ENCODE results near the gene TUBGCP2. TPM values are rescaled to one million over a fixed set of nuclear protein-coding genes. Genes with fewer than 3 reads are reported as not detected.

TUBGCP2 gene
- total RNA-seq, 1 donor, result 66.9 TPM

GRCh38 chr10:133318494-133319127 is 9.9 kb upstream of the TUBGCP2 start:
- peak overlapping the region; percentile 57 for H3K4me3 ChIP-seq (ENCODE audit: low read depth, low read length)
- DNase-seq (ENCODE audit: low read depth), result peak; percentile 58
- TF ChIP-seq, protein P1, sequence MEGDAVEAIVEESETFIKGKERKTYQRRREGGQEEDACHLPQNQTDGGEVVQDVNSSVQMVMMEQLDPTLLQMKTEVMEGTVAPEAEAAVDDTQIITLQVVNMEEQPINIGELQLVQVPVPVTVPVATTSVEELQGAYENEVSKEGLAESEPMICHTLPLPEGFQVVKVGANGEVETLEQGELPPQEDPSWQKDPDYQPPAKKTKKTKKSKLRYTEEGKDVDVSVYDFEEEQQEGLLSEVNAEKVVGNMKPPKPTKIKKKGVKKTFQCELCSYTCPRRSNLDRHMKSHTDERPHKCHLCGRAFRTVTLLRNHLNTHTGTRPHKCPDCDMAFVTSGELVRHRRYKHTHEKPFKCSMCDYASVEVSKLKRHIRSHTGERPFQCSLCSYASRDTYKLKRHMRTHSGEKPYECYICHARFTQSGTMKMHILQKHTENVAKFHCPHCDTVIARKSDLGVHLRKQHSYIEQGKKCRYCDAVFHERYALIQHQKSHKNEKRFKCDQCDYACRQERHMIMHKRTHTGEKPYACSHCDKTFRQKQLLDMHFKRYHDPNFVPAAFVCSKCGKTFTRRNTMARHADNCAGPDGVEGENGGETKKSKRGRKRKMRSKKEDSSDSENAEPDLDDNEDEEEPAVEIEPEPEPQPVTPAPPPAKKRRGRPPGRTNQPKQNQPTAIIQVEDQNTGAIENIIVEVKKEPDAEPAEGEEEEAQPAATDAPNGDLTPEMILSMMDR (IDR thresholded peaks at IDR 0.05; ENCODE audit: insufficient read depth, low read depth, low read length), result peak; percentile 79

DNA sequence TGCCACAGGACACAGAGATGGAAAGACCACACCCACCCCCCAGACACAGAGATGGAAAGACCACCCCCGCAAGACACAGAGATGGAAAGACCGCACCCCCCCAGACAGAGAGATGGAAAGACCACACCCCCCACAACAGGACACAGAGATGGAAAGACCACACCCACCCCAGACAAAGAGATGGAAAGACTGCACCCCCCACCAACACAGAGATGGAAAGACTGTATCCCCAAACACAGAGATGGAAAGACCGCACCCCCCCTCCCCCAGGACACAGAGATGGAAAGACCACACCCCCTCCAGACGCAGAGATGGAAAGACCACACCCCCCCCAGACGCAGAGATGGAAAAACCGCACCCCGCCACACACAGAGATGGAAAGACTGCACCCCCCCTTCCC is 8.1 kb upstream of the TUBGCP2 start:
- no peak overlapping the region for H3K4me3 ChIP-seq (ENCODE audit: low read depth, low read length)
- TF ChIP-seq, protein P1 (IDR thresholded peaks at IDR 0.05; ENCODE audit: insufficient read depth, low read depth, low read length), result no peak
- DNase-seq (ENCODE audit: low read depth), result no peak

GRCh38 chr10:133316266-133316665 is 7.6 kb upstream of the TUBGCP2 start:
- DNase-seq (ENCODE audit: low read depth), result no peak
- H3K4me3 ChIP-seq (ENCODE audit: low read depth, low read length), result no peak overlapping the region
- TF ChIP-seq, protein P1 (IDR thresholded peaks at IDR 0.05; ENCODE audit: insufficient read depth, low read depth, low read length), result no peak

- no peak for DNase-seq (ENCODE audit: low read depth)
- H3K4me3 ChIP-seq (ENCODE audit: low read depth, low read length), result no peak overlapping the region
- TF ChIP-seq, protein P1 (IDR thresholded peaks at IDR 0.05; ENCODE audit: insufficient read depth, low read depth, low read length), result no peak
Measured at GRCh38 chr10:133315847-133316246, 7.2 kb upstream of the TUBGCP2 start.

- H3K4me3 ChIP-seq (ENCODE audit: low read depth, low read length), result no peak overlapping the region
- peak; percentile 19 for DNase-seq (ENCODE audit: low read depth)
- TF ChIP-seq, protein P1 (IDR thresholded peaks at IDR 0.05; ENCODE audit: insufficient read depth, low read depth, low read length), result no peak
Measured at GRCh38 chr10:133314911-133315310, 6.2 kb upstream of the TUBGCP2 start.

DNA sequence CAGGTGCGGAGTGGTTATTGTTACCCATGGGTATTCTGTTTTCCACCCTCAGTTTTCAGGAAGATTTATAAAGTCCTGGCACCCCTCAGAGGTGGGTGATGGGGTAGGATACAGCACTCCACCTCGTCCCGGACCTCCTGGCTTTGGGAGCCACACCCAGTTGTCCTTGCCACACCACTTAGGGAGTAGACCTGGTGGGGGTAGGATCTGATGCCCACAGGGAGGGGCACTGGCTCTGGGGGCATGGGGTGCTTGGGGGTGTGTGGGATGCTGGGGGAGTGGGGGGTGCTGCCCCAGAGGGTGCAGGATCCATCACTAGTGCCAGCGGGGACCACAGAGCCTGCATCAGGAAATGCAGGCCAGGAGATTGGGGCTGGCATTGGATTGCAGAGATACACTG is 4.5 kb upstream of the TUBGCP2 start:
- no peak for DNase-seq (ENCODE audit: low read depth)
- no peak overlapping the region for H3K4me3 ChIP-seq (ENCODE audit: low read depth, low read length)
- TF ChIP-seq, protein P1 (IDR thresholded peaks at IDR 0.05; ENCODE audit: insufficient read depth, low read depth, low read length), result no peak

DNA sequence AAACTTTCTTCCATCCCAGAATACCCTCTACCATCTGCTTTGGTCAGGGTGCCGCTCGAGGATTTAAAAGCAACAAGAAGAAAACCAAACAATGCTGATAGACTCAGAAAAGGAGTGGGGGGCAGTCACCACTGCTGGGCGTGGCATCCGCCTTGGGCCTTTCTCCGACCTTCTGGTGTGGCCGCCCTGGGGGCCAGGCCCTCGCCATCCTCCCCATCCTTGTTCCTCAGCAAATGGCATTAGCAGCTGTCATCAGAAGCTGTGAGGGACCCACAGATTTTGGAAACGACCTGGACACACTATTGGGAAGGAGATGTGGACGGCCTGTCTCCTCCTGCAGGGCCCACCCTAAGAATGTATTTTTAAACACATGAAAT is 4.1 kb upstream of the TUBGCP2 start:
- DNase-seq (ENCODE audit: low read depth), result no peak
- TF ChIP-seq, protein P1 (IDR thresholded peaks at IDR 0.05; ENCODE audit: insufficient read depth, low read depth, low read length), result no peak
- no peak overlapping the region for H3K4me3 ChIP-seq (ENCODE audit: low read depth, low read length)
